SK-N-SH (cell line): ENCODE data around the gene COL1A2. TPM values are rescaled to one million over a fixed set of nuclear protein-coding genes. Genes with fewer than 3 reads are reported as not detected.

Source experiments
- CTCF ChIA-PET: fragments of 300-600, 350-600 bp; formaldehyde crosslinking; extraction: SDS; loops from one replicate; lab custom pipeline; 2021; lab: Yijun Ruan, JAX
- POLR2A ChIA-PET: fragments of 350-600 bp; sonication (Branson Sonifier 250); formaldehyde crosslinking; extraction: SDS; loops from one replicate; lab custom pipeline; 2020; ENCODE audit warnings: antibody characterized with exemption, inconsistent platforms; lab: Yijun Ruan, JAX
- DNase-seq: peaks from one replicate; pipeline ENCODE4 v3.0.0; 2012
- H2AFZ ChIP-seq: fragments of 200-600 bp; sonication (generic); 2 replicates; pipeline ENCODE4 v1.8.1; 2016; ENCODE audit warnings: antibody characterized with exemption, mild to moderate bottlenecking, low read depth
- H3F3A ChIP-seq: fragments of 200-600 bp; sonication (generic); replicated peaks from 2 replicates; pipeline ENCODE3; 2016; ENCODE audit warnings: antibody characterized with exemption, mild to moderate bottlenecking; ENCODE audit not compliant: insufficient read depth
- H3K27ac ChIP-seq, 2 experiments: fragments of 200-500 bp in 1 of 2; fragments of 200-600 bp in 1 of 2; sonication (Bioruptor generic) in 1 of 2; sonication (generic), shearing (Covaris generic) in 1 of 2; 2 replicates each; pipeline versions ENCODE4 v1.5.1 to v1.6.1; 2014 to 2016; ENCODE audit warnings: low read depth in 2 of 2, inconsistent platforms in 1 of 2, low read length in 1 of 2, mild to moderate bottlenecking in 1 of 2, mixed read lengths in 1 of 2
- H3K27me3 ChIP-seq: fragments of 200-600 bp; sonication (generic), shearing (Covaris generic); 2 replicates; pipeline ENCODE4 v1.6.1; 2016; ENCODE audit warnings: mixed run types; ENCODE audit not compliant: insufficient read depth
- H3K36me3 ChIP-seq, 2 experiments: fragments of 200-500 bp in 1 of 2; fragments of 200-600 bp in 1 of 2; sonication (Bioruptor generic) in 1 of 2; sonication (generic) in 1 of 2; replicated peaks in 1 of 2; 2 replicates each; pipeline versions ENCODE3 to v1.5.1; 2014 to 2016; ENCODE audit warnings: low read length in 1 of 2, mild to moderate bottlenecking in 1 of 2; ENCODE audit not compliant: insufficient read depth in 2 of 2, control insufficient read depth in 1 of 2
- H3K4me1 ChIP-seq, 2 experiments: fragments of 200-500 bp in 1 of 2; fragments of 200-600 bp in 1 of 2; sonication (Bioruptor generic) in 1 of 2; sonication (generic), shearing (Covaris generic) in 1 of 2; 2 replicates each; pipeline versions ENCODE4 v1.5.1 to v1.6.1; 2014 to 2016; ENCODE audit warnings: low read depth in 1 of 2, low read length in 1 of 2, mixed run types in 1 of 2; ENCODE audit not compliant: insufficient read depth in 2 of 2, control insufficient read depth in 1 of 2
- H3K4me2 ChIP-seq: fragments of 200-600 bp; sonication (generic), shearing (Covaris generic); 2 replicates; pipeline ENCODE4 v1.6.1; 2017; ENCODE audit warnings: mixed run types
- H3K4me3 ChIP-seq, 2 experiments: fragments of 200-500 bp in 1 of 2; fragments of 200-600 bp in 1 of 2; sonication (Bioruptor generic) in 1 of 2; sonication (generic), shearing (Covaris generic) in 1 of 2; 2 replicates each; pipeline versions ENCODE4 v1.5.1 to v1.8.1; 2014 to 2016; ENCODE audit warnings: low read depth in 2 of 2, inconsistent platforms in 1 of 2, low read length in 1 of 2, mild to moderate bottlenecking in 1 of 2, mixed read lengths in 1 of 2, moderate library complexity in 1 of 2
- H3K79me2 ChIP-seq: fragments of 200-600 bp; sonication (generic); 2 replicates; pipeline ENCODE4 v1.8.1; 2017; ENCODE audit warnings: mild to moderate bottlenecking; ENCODE audit not compliant: insufficient read depth
- H3K9ac ChIP-seq: fragments of 200-600 bp; sonication (generic); 2 replicates; pipeline ENCODE4 v1.6.1; 2017; ENCODE audit warnings: mixed run types
- H3K9me2 ChIP-seq: fragments of 200-600 bp; sonication (generic); 2 replicates; pipeline ENCODE4 v1.6.1; 2017; ENCODE audit warnings: mixed run types
- H3K9me3 ChIP-seq: fragments of 200-600 bp; sonication (generic); 2 replicates; pipeline ENCODE4 v1.6.1; 2017; ENCODE audit warnings: mixed run types, mild to moderate bottlenecking, moderate library complexity
- H4K20me1 ChIP-seq: fragments of 200-600 bp; sonication (generic); 2 replicates; pipeline ENCODE4 v1.6.1; 2017; ENCODE audit warnings: mild to moderate bottlenecking, mixed run types; ENCODE audit not compliant: insufficient read depth
- CHD2 ChIP-seq: fragments of 150-350 bp; IDR thresholded peaks from 2 replicates; pipeline ENCODE4 v1.6.1; 2018; ENCODE audit warnings: low read length; ENCODE audit not compliant: partially characterized antibody
- ELF1 ChIP-seq: IDR thresholded peaks from 2 replicates; pipeline ENCODE4 v1.4.0; 2012
- FOSL2 ChIP-seq: IDR thresholded peaks from 2 replicates; pipeline ENCODE4 v1.4.0; 2012; ENCODE audit warnings: low read depth, mild to moderate bottlenecking, moderate library complexity, borderline replicate concordance
- FOXM1 ChIP-seq: IDR thresholded peaks from 2 replicates; pipeline ENCODE4 v1.4.0; 2012; ENCODE audit warnings: low read depth, mild to moderate bottlenecking
- GABPA ChIP-seq: IDR thresholded peaks from 2 replicates; pipeline ENCODE4 v1.4.0; 2012; ENCODE audit warnings: low read depth, mild to moderate bottlenecking
- JUND ChIP-seq: IDR thresholded peaks from 2 replicates; pipeline ENCODE4 v1.4.0; 2012
- MAX ChIP-seq: IDR thresholded peaks from 2 replicates; pipeline ENCODE4 v1.4.0; 2012; ENCODE audit warnings: low read depth
- MEF2A ChIP-seq: IDR thresholded peaks from 2 replicates; pipeline ENCODE4 v1.4.0; 2012; ENCODE audit warnings: low read depth, borderline replicate concordance
- MXI1 ChIP-seq: IDR thresholded peaks from 2 replicates; pipeline ENCODE4 v1.6.1; 2012; ENCODE audit warnings: mild to moderate bottlenecking, low read depth, low read length, improper control_type of control experiment
- NFIC ChIP-seq: IDR thresholded peaks from 2 replicates; pipeline ENCODE4 v1.4.0; 2012; ENCODE audit warnings: borderline replicate concordance
- NRF1 ChIP-seq: IDR thresholded peaks from 2 replicates; pipeline ENCODE4 v1.6.1; 2012; ENCODE audit warnings: low read depth, mild to moderate bottlenecking, low read length
- POLR2AphosphoS5 ChIP-seq: IDR thresholded peaks from 2 replicates; pipeline ENCODE4 v1.6.1; 2012; ENCODE audit warnings: low read depth, low read length
- RCOR1 ChIP-seq: fragments of 150-350 bp; IDR thresholded peaks from 2 replicates; pipeline ENCODE4 v1.6.1; 2017; ENCODE audit warnings: antibody characterized with exemption, low read length
- RFX5 ChIP-seq: IDR thresholded peaks from 2 replicates; pipeline ENCODE4 v1.6.1; 2012; ENCODE audit warnings: mild to moderate bottlenecking, improper control_type of control experiment, low read length
- SIN3A ChIP-seq: IDR thresholded peaks from 2 replicates; pipeline ENCODE4 v1.6.1; 2012; ENCODE audit warnings: low read depth, mild to moderate bottlenecking, low read length, moderate library complexity, borderline replicate concordance
- TAF1 ChIP-seq: IDR thresholded peaks from 2 replicates; pipeline ENCODE4 v1.6.1; 2012; ENCODE audit warnings: low read depth, mild to moderate bottlenecking, low read length, moderate library complexity, borderline replicate concordance
- TCF12 ChIP-seq: IDR thresholded peaks from 2 replicates; pipeline ENCODE4 v1.4.0; 2012
- TEAD4 ChIP-seq: IDR thresholded peaks from 2 replicates; pipeline ENCODE4 v1.4.0; 2012; ENCODE audit warnings: mild to moderate bottlenecking, borderline replicate concordance; ENCODE audit not compliant: insufficient read depth
- YY1 ChIP-seq: IDR thresholded peaks from 2 replicates; pipeline ENCODE4 v1.4.0; 2012; ENCODE audit warnings: low read depth, mild to moderate bottlenecking
- WGBS: methylation state at CpG from one replicate; pipeline ENCODE4 v1.1.6; 2017; ENCODE audit warnings: low lambda C conversion rate; 5-methylcytosine and 5-hydroxymethylcytosine counted together
- polyA plus RNA-seq, 3 experiments: library from polyadenylated mRNA; depleted of rRNA; stranded (reverse); fragments of >200 nt; gene quantifications; 2 replicates each; pipeline ENCODE4 v1.2.3, GENCODE V29; 2012
- TF ChIP-seq, protein P1 (sequence below): IDR thresholded peaks from 2 replicates; pipeline ENCODE4 v1.6.1; 2012; ENCODE audit warnings: mild to moderate bottlenecking, low read depth, low read length, moderate library complexity
- TF ChIP-seq, protein P2 (sequence below): IDR thresholded peaks from 2 replicates; pipeline ENCODE4 v1.4.0; 2012; ENCODE audit warnings: low read depth, borderline replicate concordance

Gene COL1A2
- polyA plus RNA-seq, 1 of the 3 experiments (the other 2 are of a cell fraction) = 11.4 TPM

DNA sequence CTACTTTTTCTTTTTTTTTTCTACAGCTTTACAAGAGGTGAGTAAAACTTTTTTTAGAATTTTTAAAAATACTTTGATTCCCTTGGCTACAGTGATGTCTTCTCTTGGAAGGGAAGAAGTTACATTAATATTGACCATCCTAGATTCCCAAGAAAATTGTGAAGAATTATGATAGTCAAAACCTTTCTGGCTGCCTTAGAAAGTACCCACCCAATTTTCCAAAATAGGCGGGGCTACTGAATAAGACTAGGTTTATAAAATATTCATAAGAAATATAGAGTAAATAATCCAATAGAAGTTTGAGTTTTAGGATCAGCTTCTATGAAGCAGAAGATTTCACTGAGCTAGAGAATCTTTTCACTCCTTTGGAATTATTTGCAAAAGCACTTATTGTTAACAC lies 3.0 kb downstream of the COL1A2 start (continued):
- TF ChIP-seq, protein P1, sequence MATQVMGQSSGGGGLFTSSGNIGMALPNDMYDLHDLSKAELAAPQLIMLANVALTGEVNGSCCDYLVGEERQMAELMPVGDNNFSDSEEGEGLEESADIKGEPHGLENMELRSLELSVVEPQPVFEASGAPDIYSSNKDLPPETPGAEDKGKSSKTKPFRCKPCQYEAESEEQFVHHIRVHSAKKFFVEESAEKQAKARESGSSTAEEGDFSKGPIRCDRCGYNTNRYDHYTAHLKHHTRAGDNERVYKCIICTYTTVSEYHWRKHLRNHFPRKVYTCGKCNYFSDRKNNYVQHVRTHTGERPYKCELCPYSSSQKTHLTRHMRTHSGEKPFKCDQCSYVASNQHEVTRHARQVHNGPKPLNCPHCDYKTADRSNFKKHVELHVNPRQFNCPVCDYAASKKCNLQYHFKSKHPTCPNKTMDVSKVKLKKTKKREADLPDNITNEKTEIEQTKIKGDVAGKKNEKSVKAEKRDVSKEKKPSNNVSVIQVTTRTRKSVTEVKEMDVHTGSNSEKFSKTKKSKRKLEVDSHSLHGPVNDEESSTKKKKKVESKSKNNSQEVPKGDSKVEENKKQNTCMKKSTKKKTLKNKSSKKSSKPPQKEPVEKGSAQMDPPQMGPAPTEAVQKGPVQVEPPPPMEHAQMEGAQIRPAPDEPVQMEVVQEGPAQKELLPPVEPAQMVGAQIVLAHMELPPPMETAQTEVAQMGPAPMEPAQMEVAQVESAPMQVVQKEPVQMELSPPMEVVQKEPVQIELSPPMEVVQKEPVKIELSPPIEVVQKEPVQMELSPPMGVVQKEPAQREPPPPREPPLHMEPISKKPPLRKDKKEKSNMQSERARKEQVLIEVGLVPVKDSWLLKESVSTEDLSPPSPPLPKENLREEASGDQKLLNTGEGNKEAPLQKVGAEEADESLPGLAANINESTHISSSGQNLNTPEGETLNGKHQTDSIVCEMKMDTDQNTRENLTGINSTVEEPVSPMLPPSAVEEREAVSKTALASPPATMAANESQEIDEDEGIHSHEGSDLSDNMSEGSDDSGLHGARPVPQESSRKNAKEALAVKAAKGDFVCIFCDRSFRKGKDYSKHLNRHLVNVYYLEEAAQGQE = no peak
- no peak for TF ChIP-seq TAF1
- TF ChIP-seq NRF1 = no peak
- TF ChIP-seq, all 33 proteins: peak for 0

DNA sequence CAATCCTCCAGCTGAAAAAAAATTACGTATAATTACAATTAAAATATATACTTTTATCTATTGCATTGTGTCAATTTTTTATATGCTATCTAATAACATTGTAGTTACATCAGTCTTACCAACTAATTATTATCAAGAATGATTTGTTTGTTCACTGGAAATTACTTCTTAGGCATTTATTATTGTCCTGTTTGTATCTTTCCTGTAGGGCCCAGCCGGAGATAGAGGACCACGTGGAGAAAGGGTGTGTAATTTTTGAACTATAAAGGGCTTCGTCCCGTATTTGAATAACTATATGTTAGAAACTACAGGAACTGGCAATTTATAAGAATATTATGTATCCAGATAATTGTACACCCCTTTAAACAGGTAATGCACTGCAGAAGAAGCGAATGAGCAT lies 4.1 kb downstream of the COL1A2 start:
- ChIA-PET CTCF (interaction anchor here (1.0 to 2.3 kb wide), 5 partner anchors 18 to 1024 kb away, joined by 3 to 10 read pairs (median 3); no protein-coding TSS in a partner anchor), POLR2A (no interaction called here)
- Histone ChIP-seq H3K27me3 (no peaks in the 10 kb centered on the region), H2AFZ (no peak overlapping the region), H3K4me2 (no peak overlapping the region), H3K9me3 (no peaks in the 10 kb centered on the region; the same call in 1 of the 2 replicates), H3F3A (peaks cover 11% of the 10 kb centered on the region), H4K20me1 (no peaks in the 10 kb centered on the region), H3K36me3 (no peaks in the 10 kb centered on the region), H3K4me1 (peaks cover 0 to 22% of the 10 kb centered on the region in 2 experiments), H3K4me3 (no peak overlapping the region), H3K79me2 (no peaks in the 10 kb centered on the region), H3K9ac (no peak overlapping the region), H3K9me2 (no peaks in the 10 kb centered on the region), H3K27ac (no peak overlapping the region)
- no peak for TF ChIP-seq JUND
- no peak for TF ChIP-seq TEAD4
- TF ChIP-seq TAF1 = no peak
- TF ChIP-seq FOSL2 = no peak
- no peak for TF ChIP-seq RCOR1
- no peak for TF ChIP-seq MXI1
- no peak for TF ChIP-seq GABPA
- TF ChIP-seq CHD2 = no peak
- TF ChIP-seq NFIC = no peak
- no peak for TF ChIP-seq TCF12
- TF ChIP-seq, protein P1 = no peak
- TF ChIP-seq SIN3A = no peak
- no peak for TF ChIP-seq YY1
- no peak for TF ChIP-seq ELF1
- TF ChIP-seq, protein P2, sequence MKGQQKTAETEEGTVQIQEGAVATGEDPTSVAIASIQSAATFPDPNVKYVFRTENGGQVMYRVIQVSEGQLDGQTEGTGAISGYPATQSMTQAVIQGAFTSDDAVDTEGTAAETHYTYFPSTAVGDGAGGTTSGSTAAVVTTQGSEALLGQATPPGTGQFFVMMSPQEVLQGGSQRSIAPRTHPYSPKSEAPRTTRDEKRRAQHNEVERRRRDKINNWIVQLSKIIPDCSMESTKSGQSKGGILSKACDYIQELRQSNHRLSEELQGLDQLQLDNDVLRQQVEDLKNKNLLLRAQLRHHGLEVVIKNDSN = no peak
- TF ChIP-seq MEF2A = no peak
- no peak for TF ChIP-seq FOXM1
- no peak for TF ChIP-seq MAX
- no peak for TF ChIP-seq RFX5
- TF ChIP-seq POLR2AphosphoS5 = no peak
- WGBS = 90% methylated on average over 6 of the region's 6 CpGs
- DNase-seq = no peak
